Measurements from ENCODE around the gene MLNR. TPM values are rescaled to one million over a fixed set of nuclear protein-coding genes. Genes with fewer than 3 reads are reported as not detected.
A peak's percentile ranks its signal among the peaks of the same experiment; 100 is the strongest.

The MLNR gene
- total RNA-seq, 6 experiments from 2014 or later = not detected

- intact Hi-C loops (cut with DNase I) = no loop called here
- Histone ChIP-seq H3K27ac (peak overlapping the region in 2 of 3 donors; percentile 24 to 29), H3K27me3 (no peaks in the 10 kb centered on the region), H3K4me3 (peak overlapping the region in 2 of 3 donors; percentile 39 to 42), H3K9me3 (no peaks in the 10 kb centered on the region), H3K4me1 (no peaks in the 10 kb centered on the region), H3K36me3 (peaks cover 0 to 28% (median 10%) of the 10 kb centered on the region in 4 donors)
- peak; percentile 47 to 67 (median 52) for ATAC-seq
- no peak for TF ChIP-seq POLR2A (IDR thresholded peaks at IDR 0.05)
- no peak for TF ChIP-seq CTCF (IDR thresholded peaks at IDR 0.05)
- WGBS (ENCODE audit: insufficient coverage, low coverage, low lambda C conversion rate, missing lambda C conversion rate) = 11% methylated on average over 3 of the region's 3 CpGs
- no peak for DNase-seq
Measured at GRCh38 chr13:49258089-49258796, 38.1 kb downstream of the MLNR start.

GRCh38 chr13:49259586-49259985 is 39.4 kb downstream of the MLNR start:
- TF ChIP-seq CTCF (IDR thresholded peaks at IDR 0.05) (no peak), POLR2A (IDR thresholded peaks at IDR 0.05) (no peak)
- Histone ChIP-seq H3K27ac (no peak overlapping the region), H3K36me3 (peaks cover 0 to 28% (median 10%) of the 10 kb centered on the region in 4 donors), H3K9me3 (no peaks in the 10 kb centered on the region), H3K4me1 (no peaks in the 10 kb centered on the region), H3K27me3 (no peaks in the 10 kb centered on the region), H3K4me3 (no peak overlapping the region)
- 86% methylated on average over 5 of the region's 6 CpGs for WGBS (ENCODE audit: insufficient coverage, low coverage, low lambda C conversion rate, missing lambda C conversion rate)
- DNase-seq (no peak), ATAC-seq (no peak)
- intact Hi-C loops (cut with DNase I) = no loop called here

DNA sequence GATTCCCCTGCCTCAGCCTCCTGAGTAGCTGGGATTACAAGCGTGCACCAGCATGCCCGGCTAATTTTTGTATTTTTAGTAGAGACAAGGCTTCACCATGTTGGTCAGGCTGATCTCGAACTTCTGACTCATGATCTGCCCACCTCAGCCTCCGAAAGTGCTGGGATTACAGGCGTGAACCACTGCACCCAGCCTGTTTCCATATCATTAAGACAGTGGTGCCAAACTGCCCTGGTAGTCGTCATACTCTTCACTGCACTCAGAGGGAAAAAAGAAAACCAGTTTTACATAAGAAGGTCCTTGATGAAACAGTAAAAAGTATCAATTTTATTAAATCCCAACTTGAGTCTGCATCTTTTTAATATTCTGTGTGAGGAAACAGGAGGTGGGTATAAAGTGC is 42.5 kb downstream of the MLNR start:
- Histone ChIP-seq H3K4me3 (no peak overlapping the region), H3K36me3 (peaks cover 0 to 32% (median 3%) of the 10 kb centered on the region in 4 donors), H3K9me3 (no peaks in the 10 kb centered on the region), H3K27me3 (no peaks in the 10 kb centered on the region), H3K27ac (no peak overlapping the region), H3K4me1 (no peaks in the 10 kb centered on the region)
- ATAC-seq = no peak
- WGBS (ENCODE audit: insufficient coverage, low coverage, low lambda C conversion rate, missing lambda C conversion rate) = no CpG with 5 or more reads among the region's 6 CpGs
- no peak for DNase-seq
- intact Hi-C loops (cut with DNase I) = no loop called here
- TF ChIP-seq POLR2A (IDR thresholded peaks at IDR 0.05) (no peak), CTCF (IDR thresholded peaks at IDR 0.05) (no peak)

- H3K27ac ChIP-seq = no peak overlapping the region
- 60% methylated on average over 2 of the region's 2 CpGs for WGBS (ENCODE audit: insufficient coverage, low coverage, low lambda C conversion rate, missing lambda C conversion rate)
- H3K4me1 ChIP-seq = no peaks in the 10 kb centered on the region
- H3K4me3 ChIP-seq = no peak overlapping the region
- intact Hi-C loops (cut with DNase I) = no loop called here
- H3K27me3 ChIP-seq = no peaks in the 10 kb centered on the region
- ATAC-seq (no peak), DNase-seq (no peak)
- H3K36me3 ChIP-seq = peaks cover 0 to 25% (median 2%) of the 10 kb centered on the region in 4 donors
- no peaks in the 10 kb centered on the region for H3K9me3 ChIP-seq
- TF ChIP-seq POLR2A (IDR thresholded peaks at IDR 0.05) = no peak
- TF ChIP-seq CTCF (IDR thresholded peaks at IDR 0.05) = no peak
Measured at GRCh38 chr13:49265822-49266221, 45.7 kb downstream of the MLNR start.

Data from right lobe of liver (tissue), 6 donors.